ENCODE measurements around the gene CAT.

GRCh38 chr11:34501500-34501899 is 62.8 kb downstream of the CAT start:
- no peak for TF ChIP-seq POLR2A (IDR thresholded peaks at IDR 0.05; ENCODE audit: low read length)
- no peak for TF ChIP-seq GATA1 (IDR thresholded peaks at IDR 0.05; ENCODE audit: low read depth, low read length)

Data from erythroblast (primary cell).